ENCODE measurements around the gene PNPLA6.

The PNPLA6 gene

GRCh38 chr19:7535047-7535997 lies at the start of gene PNPLA6:
Gene PNPLA6, plus strand, starts transcription at chr19:7535717. Its CDS starts 72 bp downstream, at chr19:7535789.
- DNase-seq (ENCODE audit: extremely low read depth in 1 of 2, low read depth in 1 of 2) = peak; percentile 68 to 95

DNA sequence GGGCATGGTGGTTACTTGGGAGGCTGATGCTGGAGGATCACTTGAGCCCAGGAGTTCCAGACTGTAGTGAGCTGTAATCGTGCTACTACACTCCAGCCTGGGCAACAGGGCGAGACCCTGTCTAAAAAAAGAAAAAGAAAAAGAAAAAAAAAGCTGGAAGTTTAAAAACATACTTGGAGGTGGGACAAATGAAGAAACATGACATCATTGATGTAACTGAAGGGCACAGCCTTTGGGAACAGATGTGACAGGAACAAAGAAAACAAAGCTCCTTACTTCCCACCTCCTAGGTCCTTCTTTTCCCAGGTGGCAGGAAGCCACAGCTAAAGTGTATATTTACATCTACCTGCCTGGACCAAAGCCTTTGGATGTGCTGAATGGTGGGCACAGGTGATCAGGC lies 48.6 kb upstream of the PNPLA6 start:
- DNase-seq (ENCODE audit: extremely low read depth in 1 of 2, low read depth in 1 of 2) = no peak

GRCh38 chr19:7488736-7489353 lies 46.7 kb upstream of the PNPLA6 start, which contains the start of gene PEX11G:
Gene PEX11G, minus strand, starts transcription at chr19:7489035. Its CDS starts 25 bp downstream, at chr19:7489010.
- DNase-seq (ENCODE audit: extremely low read depth in 1 of 2, low read depth in 1 of 2) = peak; percentile 63 to 87

GRCh38 chr19:7489609-7490044 lies 45.9 kb upstream of the PNPLA6 start:
- no peak for DNase-seq (ENCODE audit: extremely low read depth in 1 of 2, low read depth in 1 of 2)

DNA sequence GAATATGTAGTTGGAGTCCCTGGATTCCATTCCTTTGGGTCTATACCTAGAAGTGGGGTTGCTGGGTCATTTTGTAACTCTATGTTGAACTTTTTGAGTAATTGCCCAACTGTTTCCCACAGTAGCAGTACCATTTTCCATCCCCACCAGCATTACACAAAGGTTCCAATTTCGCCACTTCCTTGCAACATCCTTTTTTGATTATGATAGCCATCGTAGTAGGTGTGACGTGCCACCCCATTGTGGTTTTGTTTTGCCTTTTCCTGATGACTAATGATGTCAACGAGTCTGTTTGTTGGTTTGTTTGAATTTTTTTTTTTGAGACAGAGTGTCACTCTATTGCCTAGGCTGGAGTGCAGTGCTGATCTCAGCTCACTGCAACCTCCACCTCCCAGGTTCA lies 43.4 kb upstream of the PNPLA6 start:
- DNase-seq (ENCODE audit: extremely low read depth in 1 of 2, low read depth in 1 of 2) = no peak

GRCh38 chr19:7492558-7492957 lies 43.0 kb upstream of the PNPLA6 start:
- no peak for DNase-seq (ENCODE audit: extremely low read depth in 1 of 2, low read depth in 1 of 2)

DNA sequence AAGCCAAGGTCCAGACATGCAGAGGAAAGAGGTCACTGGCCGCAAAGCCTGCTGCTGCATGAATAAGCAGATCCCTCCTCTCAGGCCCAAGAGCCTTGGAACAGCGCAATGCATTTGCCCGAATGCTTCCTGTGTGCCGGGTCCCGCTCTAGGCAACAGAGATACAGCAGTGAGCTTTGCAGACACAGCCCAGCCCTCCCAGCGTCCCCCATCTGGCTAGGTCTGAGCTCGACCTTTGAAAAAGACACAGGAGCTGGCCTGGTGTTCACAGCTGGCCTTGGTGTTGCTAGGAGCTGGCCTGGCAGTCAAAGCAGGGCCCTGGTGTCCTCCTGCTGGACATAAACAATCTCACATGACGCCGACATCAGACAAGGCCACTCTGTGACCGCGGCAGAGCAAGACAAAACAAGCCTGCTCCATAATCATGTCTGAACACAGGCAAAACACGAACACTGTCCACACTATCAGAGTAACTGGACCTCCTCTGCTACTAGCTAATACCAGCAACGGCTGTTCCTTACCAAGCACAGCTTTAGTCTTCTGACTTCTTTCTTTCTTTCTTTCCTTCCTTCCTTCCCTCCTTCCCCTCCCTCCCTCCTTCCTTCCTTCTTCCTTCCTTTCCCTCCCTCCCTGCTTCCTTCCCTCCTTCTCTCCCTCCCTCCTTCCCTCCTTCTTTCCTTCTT lies 41.0 kb upstream of the PNPLA6 start:
- DNase-seq (ENCODE audit: extremely low read depth in 1 of 2, low read depth in 1 of 2) = no peak

DNA sequence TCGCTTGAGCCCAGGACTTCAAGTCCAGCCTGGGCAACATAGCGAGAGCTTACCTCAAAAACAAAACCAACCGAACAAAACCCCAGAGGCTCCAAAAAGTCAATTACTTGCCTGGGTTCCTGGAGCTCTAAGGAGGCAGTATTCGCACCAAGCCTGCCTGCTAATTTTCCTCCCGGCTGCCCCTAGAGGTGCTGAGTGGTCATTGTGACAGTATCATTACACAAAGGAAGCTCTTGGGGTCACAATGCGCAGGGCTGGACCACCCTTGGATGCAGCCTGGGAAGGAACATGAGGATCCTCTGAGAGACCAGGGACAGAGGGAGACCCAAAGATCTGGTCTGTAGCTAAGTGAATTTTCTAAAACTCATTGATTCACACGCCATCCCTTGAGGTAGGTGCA lies 38.2 kb upstream of the PNPLA6 start:
- DNase-seq (ENCODE audit: extremely low read depth in 1 of 2, low read depth in 1 of 2) = no peak

- DNase-seq (ENCODE audit: extremely low read depth in 1 of 2, low read depth in 1 of 2) = no peak
Measured at GRCh38 chr19:7500811-7501450, 34.6 kb upstream of the PNPLA6 start.

DNA sequence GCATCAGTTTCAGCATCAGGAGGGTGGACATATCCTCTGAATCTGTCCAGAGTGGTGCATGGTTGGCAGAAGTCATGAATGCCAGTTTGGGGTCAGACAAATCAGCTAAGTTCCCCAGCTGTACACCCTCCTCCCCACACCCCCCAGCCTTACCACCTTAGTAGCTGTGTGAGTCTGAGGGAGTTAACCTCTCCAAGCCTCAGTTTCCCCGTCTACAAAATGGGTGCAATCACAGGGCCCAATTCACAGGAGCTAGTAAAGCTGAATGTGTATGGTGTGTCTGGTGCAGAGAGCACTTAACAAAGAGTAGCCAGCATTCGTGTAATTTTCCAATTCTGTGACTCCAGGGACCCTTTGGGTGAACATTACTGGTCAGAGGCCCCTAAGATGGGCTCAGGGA lies 33.0 kb upstream of the PNPLA6 start:
- DNase-seq (ENCODE audit: extremely low read depth in 1 of 2, low read depth in 1 of 2) = no peak

DNA sequence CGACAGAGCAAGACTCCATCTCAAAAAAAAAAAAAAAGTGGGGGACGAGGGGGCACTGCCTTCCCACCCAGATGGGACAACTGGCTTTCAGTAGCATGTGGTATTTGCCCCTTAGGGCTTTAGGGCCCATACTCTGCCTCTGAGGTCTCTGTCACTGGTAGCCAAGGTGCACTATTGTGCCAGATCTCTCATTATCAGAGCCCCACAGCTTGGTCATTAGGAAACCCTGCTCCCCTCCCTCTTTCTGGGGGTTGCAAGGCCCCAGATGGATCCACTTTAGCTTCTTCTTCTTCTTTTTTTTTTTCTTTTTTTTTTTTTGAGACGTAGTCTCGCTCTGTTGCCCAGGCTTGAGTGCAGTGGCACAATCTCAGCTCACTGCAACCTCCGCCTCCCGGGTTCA lies 30.8 kb upstream of the PNPLA6 start:
- DNase-seq (ENCODE audit: extremely low read depth in 1 of 2, low read depth in 1 of 2) = no peak

- no peak for DNase-seq (ENCODE audit: extremely low read depth in 1 of 2, low read depth in 1 of 2)
Measured at GRCh38 chr19:7505288-7505681, 30.2 kb upstream of the PNPLA6 start.

DNA sequence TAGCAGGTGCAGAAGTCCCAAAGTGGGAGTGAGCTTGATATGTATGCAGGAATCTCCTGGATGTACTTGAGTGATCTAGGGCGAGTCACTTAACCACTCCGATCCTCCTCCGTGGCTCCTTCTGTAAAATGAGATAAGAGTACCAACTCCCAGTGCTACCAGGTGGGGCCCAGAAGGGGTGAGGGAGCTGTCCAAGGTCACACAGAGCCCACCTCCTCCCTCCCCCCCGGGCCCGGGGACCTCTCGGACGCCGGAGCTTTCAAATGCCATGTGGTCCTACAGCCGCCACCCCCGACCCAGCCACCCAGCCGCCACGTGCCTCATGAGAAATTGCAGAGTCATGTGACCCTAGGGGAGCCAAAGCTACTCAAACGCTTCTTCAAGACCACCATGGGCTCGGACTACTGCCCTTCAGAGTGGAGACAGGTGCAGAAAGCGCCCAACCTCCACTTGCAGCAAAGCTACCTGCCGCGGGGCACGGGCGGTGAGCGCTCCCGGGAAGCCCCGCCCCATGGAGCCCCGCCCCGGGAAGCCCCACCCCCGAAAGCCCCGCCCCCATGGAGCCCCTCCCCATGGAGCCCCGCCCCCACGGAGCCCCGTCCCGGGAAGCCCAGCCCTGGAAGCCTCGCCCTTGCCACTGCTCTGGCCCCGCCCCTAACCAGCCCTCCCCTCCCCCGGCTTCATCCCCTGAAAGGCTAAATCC lies 29.7 kb upstream of the PNPLA6 start:
- DNase-seq (ENCODE audit: extremely low read depth in 1 of 2, low read depth in 1 of 2) = no peak

DNA sequence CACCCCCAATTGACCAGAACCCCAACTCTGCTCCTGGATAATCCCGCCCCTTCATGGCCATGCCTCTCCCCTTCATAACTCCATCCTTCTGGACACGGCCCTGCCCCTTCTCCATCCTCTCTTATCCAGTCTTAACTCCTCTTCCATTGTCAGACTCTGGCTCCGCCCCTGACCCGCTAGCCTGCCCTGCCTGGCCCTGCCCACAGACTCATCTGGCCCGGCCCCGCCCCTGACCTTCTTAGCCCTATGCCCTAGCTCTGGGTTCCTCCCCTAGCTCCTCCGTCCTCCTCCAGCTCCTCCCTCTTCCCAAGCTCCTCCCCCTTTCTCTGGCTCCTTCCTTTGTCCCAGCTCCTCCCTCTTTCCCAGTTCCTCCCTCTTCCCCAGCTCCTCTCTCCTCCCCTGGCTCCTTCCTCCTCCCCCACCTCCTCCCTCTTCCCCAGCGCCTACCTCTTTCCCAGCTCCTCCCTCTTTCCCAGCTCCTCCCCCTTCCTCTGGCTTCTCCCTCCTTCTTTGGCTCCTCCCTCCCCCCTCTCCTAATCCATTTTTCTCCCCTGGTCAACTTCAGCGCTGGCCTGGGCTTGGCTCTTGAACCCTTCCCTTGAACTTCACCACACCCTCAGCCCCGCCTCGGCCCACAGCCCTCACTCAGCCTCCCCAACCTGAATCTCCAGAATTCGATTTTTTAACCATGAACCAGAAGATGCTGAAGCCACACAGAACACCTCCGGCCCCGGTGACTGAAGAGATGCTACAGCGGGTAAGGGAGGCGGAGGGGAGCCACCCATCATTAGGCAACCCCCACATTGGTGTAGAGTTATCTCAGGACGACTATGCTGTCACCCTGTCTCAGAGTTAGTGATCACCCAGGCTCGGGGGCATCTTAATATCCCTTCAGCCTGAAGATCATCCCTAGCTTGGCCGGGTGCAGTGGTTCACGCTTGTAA lies 28.9 kb upstream of the PNPLA6 start:
- no peak for DNase-seq (ENCODE audit: extremely low read depth in 1 of 2, low read depth in 1 of 2)

- DNase-seq (ENCODE audit: extremely low read depth in 1 of 2, low read depth in 1 of 2) = no peak
Measured at GRCh38 chr19:7507884-7508283, 27.6 kb upstream of the PNPLA6 start.

DNA sequence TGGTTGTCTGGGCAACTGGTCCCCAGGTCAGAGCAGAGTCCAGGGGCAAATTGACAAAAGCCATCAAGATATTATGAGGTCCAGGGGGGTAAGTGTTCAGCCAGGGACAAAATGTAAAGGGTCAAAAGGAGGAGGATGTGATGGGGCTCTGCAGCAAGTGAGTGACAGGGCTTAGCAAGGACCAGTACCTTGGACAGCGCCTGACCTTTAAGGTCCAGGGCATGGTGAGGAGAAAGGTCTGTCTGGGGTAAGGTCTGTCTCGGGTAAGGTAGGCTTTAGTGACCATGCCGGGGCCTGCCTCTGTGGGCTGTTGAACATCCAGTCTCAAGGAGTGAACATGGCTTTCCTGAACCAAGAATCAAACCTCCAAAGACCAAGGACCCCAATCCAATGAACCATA lies 25.9 kb upstream of the PNPLA6 start:
- DNase-seq (ENCODE audit: extremely low read depth in 1 of 2, low read depth in 1 of 2) = no peak

- no peak for DNase-seq (ENCODE audit: extremely low read depth in 1 of 2, low read depth in 1 of 2)
Measured at GRCh38 chr19:7512400-7512851, 23.1 kb upstream of the PNPLA6 start.

DNA sequence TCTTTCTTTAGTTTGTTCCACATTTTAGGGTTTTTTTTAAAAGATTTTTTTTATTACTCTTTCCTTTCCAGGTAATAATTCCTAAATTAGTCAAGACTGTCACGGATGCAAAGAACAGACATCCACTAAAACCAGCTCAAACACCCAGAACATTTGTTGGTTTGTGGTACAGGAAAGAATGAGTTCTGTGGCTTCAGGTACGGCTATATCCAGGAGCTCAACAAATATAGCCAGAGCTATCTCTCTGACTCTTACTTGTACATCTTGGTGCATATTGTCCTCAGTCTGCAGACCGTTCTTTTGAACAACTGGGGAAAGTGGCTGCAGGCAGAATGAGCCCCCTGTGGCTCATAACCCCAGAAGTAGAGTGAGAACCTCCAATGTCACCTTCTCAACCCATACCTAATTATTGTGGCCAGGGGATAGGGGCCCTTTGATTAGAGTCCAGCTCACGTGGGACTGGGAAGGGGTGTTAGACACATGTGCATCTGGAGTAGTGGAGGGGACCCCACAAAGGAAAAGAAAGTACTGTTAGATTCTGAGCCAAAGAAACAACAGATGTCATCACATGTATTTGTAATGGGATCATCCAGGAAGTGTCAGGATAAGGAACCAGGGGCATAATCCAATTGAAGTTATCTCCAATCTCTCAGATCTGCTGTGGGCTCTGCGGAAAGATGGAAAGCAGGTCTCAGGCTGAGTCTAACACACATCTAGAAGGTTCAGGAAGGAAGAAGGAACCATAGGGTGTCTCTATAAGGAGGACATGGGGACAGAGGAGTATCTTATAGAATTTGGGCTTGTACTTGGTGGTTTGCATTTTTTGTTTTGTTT lies 21.5 kb upstream of the PNPLA6 start:
- DNase-seq (ENCODE audit: extremely low read depth in 1 of 2, low read depth in 1 of 2) = no peak
